Lower leg skin (tissue), 3 donors: ENCODE results near the gene MSH2.

Experiments used
- POLR2A ChIP-seq, 2 donors: fragments of 450-650 bp; IDR thresholded peaks; one replicate each; pipeline ENCODE4 v1.6.1; 2016 to 2017; ENCODE audit warnings: antibody characterized with exemption in 2 of 2, mild to moderate bottlenecking in 1 of 2, moderate library complexity in 1 of 2
- TF ChIP-seq, protein P1 (sequence below), 3 donors: fragments of 450-650 bp; IDR thresholded peaks; one replicate each; pipeline ENCODE4 v1.5.1; 2016; ENCODE audit warnings: antibody characterized with exemption in 3 of 3, mild to moderate bottlenecking in 3 of 3, moderate library complexity in 2 of 3

- TF ChIP-seq, protein P1, sequence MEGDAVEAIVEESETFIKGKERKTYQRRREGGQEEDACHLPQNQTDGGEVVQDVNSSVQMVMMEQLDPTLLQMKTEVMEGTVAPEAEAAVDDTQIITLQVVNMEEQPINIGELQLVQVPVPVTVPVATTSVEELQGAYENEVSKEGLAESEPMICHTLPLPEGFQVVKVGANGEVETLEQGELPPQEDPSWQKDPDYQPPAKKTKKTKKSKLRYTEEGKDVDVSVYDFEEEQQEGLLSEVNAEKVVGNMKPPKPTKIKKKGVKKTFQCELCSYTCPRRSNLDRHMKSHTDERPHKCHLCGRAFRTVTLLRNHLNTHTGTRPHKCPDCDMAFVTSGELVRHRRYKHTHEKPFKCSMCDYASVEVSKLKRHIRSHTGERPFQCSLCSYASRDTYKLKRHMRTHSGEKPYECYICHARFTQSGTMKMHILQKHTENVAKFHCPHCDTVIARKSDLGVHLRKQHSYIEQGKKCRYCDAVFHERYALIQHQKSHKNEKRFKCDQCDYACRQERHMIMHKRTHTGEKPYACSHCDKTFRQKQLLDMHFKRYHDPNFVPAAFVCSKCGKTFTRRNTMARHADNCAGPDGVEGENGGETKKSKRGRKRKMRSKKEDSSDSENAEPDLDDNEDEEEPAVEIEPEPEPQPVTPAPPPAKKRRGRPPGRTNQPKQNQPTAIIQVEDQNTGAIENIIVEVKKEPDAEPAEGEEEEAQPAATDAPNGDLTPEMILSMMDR (IDR thresholded peaks at IDR 0.05), result no peak
- TF ChIP-seq POLR2A (IDR thresholded peaks at IDR 0.05), result no peak
These were observed 27.6 kb upstream of the MSH2 start for GRCh38 chr2:47375307-47375706.
